HTERT RPE-1 (cell line): ENCODE measurements around the gene TMEM238L.

Source experiments
- in situ Hi-C: fragments of 300-500 bp; cut with MboI; formaldehyde crosslinking; loops from 4 replicates; pipeline ENCODE4 v1.14.3; 2020; ENCODE audit warnings: low sequenced_read_pairs

TMEM238L gene

DNA sequence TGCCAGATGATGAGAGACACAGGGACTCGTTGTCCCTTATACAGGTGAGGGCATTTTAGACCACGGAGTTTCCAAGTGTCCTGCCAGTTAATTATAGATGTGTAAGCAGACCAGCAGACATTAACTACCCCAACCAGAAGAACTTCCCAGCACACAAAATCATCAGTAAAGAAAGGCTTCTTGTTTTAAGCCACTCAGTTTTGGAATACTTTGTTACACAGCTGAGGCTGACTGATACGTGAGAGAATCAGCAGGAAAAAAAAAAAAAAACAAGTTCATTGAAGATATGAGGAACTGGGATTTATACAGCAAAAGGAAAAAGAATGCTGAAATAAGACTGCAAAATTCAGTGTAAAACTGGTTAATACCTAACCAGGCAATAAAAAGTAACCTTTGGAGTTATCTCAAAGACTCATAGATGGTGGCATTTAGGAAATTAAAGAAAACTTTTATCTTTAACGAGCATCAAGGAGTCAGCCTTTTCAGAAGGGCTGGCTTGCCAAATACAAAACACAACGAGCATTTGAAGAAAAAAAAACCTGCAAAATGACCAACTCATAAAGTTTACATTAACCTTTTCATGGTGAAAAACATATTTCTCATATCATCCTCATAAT, 28.1 kb downstream of the TMEM238L start:
- in situ Hi-C loops = no loop called here

DNA sequence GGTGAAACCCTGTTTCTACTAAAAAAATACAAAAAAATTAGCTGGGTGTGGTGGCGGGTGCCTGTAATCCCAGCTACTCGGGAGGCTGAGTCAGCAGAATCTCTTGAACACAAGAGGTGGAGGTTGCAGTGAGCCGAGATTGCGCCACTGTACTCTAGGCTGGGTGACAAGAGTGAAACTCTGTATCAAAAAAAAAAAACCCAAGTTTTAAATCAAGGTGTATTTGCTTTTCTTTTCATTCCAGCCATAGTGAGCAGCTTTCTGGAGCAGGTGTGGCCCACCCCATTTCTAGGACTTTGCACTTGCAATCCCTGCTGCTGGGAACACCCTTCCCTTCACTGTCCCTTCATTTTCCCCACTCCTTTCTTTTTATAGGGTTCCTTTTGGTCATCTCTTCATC, 28.8 kb downstream of the TMEM238L start:
- in situ Hi-C loops = no loop called here

DNA sequence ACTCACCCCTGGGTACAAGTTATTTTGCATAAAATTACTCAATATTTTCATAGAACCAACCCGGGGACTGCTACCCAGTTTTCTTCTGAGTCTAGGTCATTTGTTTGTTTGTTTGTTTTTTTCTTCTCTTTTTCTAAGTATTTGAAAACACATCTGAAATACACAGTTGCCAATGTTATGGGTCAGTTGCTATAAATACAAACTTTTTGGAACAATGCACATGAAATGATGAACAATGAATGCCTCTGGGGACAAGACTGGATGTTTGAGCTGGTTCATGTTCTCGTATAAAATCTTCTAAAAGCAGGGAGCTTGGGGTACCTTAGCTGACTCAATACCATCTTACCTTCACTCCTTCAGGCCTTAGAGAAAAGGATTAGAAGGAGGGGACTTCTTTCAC, 30.5 kb downstream of the TMEM238L start:
- in situ Hi-C loops = no loop called here

DNA sequence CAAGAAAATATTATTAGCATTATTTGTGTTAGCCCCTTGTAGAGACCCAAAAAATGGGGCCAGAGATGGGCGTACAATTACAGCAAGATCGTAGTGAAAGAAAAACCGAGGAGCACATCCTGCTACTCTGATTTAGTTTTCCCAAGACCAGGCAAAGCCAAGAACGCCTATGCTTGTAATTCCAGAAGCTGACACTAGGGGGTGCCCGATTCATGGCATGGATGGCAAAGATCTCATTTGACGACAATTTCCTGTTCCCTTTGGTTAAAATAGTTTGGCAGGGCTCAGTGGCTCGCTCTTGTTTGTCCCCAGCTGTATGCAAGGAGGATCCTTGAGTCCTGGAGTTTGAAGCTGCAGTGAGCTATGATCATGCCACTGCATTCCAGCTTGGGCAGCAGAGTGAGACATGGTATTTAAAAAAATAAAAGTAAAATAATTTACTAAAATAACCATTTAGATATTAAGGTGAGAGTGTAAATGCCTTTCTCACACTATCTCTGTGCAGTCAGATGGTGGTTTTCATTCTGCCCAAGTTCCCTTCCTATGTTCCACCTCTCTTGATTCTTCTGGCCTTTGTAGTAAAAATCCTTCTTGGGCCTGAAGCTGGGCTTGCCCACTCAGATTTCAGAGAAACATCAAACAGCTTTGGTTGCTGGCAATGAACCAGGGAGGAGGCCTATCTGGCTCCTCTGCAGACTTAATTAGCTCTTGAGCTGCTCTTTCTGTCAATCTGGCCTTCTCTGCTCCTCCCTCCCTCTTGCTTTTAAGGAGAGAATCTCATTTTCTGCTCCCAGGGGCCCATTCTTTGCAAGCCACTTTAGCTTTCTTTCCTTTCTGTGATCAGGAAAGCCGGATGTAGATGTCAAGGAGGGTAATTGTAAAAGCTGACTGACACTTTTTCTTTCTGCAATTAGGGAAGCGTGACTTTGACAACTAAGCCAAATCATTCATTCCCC, 31.2 kb downstream of the TMEM238L start:
- in situ Hi-C loops = no loop called here

DNA sequence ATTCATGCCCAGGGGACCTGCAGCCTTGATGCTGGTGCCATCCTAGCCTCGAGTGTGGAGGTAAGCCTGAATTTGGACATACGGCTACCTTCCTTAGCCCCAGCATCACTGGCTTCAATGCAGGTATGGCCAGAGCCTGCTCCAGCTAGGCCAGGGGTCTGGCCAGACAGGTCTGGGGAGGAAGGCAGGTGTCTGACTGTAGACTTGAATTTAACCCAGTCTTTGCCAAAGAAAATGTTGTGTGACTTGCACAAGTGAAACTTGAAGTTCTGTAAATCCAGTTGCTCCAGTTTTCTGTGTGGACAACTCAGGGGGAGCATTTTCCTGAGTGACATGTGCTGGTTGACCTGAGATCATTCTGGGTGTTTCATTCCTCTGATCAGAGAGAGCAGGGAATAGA, 32.8 kb downstream of the TMEM238L start:
- in situ Hi-C loops = no loop called here

DNA sequence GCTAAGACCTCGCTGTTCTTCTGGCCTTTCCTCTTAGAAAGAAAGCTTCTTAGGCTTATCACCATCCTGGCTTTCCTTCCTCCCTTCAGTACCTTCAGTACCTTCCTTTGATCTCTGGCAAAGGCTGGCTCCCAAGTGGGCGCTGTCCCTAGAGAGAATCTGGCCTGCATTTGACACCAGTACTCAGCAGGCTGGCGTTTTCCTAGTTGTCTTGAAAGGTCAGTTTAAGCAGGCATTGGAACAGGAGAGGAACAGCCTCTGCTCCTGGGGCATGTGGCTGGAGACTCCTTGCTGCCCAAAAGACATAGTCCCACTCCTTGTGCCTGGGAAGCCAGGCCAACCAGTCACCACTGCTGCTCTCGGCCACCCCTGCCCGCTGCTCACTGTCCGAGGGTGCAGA, 34.1 kb downstream of the TMEM238L start:
- in situ Hi-C loops = no loop called here

DNA sequence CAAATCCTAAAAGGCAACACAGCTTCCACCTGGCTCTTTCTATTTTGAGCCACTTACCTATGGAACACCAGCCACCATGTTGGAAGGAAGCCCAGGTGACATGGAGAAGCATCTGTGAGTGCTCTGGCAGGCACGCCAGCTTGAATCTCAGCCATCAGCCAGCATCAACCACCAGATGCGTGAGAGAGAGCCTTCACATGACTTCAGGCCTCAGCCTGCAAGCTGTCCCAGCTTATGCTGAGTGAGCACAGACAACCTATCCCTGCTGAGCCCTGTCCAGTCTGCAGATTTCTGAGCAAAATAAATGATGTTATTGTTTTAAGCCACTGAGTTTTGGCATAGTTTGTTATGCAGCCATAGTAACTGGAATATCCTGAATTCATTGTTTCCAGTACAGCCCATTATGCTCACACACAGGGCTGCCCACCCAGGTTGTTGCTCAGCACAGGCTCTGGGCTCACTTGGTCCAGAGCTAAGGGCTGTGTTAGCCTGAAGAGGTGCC, 35.1 kb downstream of the TMEM238L start:
- in situ Hi-C loops = no loop called here

DNA sequence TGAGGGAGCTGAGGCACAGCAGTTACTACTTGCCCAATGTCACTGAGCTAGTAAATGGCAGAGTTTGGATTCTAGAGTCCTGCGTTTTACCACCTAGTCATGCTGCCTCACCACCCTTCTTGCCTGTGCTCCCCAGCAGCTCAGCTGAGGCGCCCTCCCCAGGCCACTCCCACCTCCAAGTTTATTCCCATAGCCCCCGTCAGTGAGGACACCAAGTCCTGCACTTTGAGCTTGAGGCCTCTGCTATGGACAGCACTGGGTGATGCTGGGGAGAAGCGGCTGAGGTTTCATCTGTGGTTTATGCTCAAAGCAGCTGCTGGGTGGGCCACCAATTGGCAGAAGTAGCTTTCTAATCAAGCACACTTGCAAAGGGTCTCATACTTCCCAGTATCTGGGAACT, 36.7 kb downstream of the TMEM238L start:
- in situ Hi-C loops = no loop called here

DNA sequence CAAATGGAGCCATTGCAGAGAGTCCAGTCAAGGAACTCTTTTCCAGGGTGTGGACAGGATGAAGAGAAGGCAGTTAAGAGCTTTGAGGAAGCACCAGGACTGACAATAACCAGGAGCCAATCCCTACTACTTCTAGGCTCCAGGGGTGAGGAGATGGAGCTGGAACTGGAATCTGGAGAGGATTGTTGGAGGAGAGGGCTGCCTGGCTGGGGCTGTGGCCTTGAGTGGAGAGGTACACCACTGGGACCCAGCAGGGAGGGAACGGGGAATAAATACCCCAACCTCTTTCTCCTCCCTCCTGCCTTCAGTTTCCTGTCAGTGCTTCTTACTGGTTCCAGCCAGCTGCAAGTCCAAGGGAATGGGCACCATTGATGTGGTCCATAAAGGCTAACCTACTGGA, 41.9 kb downstream of the TMEM238L start:
- in situ Hi-C loops = no loop called here

DNA sequence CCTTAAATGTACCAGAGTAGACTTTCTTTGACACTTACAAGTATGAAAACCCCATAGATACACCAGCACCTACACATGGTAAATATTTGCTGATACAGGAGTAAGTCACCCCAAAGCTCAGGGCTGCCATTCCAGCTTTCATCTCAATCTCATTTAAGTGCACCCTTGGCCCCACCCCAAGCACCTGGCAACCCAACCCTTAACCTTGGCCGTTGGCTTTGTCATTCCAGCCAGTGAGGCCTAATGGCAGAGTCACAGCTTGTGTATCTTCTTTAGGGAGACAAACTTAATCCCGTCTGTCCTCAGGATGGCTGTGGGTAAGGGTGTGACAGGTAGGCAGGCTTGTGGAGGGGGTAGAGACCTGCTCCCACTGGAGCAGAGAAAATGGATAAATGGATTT, 42.6 kb downstream of the TMEM238L start:
- in situ Hi-C loops = no loop called here

DNA sequence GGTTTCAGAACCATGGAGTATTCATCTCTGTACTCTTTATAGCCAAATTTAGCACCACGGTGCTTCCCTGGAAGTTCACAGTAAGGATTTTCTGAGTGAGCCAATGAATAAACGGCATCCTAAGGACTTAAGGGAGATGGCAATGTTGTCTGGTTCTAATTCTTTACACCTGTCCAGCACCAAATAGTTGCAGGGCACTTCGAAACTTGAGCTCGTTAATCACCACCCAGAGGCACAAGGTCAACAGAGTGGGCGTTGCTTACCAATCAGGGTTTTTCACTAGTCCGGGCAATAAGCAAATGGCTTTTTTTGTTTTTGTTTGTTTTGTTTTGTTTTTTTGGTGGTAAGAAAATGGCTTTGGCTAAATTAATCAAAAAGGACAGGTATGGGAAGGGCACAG, 45.8 kb downstream of the TMEM238L start:
- in situ Hi-C loops = no loop called here

DNA sequence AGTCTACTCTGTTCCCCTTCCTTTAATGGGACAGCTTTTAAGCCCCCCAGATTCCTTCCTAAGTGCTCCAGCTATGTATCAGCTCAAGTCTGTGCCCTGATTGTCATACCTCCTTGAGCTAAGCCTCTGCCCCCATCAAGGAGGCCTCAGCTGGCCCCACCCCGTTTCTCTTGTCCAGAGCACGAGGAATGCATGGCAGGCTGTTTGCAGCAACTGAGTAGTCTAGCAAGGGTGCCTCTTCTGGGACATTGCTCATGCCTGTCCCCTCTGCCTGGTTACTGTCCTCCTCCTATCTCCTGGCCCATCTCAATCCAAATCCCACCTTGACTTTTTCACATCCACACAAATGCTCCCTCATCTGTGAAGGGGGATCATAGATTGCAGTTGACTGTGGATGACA, 46.3 kb downstream of the TMEM238L start:
- in situ Hi-C loops = no loop called here

DNA sequence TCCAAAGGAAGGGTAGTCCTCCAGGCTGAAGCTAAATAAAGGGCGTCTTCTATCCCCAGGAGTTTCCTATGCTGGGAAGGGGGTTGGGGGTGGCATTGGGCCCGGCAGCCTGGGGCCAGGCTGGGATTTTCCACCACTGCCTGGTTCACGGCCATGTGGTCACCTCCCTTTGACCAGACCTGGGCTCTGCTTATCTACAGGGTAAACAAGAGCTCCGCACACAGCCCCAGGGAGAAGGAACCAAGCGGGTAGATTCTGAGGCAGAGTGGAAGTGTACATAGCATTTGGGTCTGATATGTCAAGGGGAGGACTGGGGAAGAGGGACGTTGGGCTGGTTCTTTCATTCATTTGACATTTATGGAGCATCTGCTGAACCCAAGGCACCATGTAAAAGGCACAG, 46.8 kb downstream of the TMEM238L start:
- in situ Hi-C loops = no loop called here

DNA sequence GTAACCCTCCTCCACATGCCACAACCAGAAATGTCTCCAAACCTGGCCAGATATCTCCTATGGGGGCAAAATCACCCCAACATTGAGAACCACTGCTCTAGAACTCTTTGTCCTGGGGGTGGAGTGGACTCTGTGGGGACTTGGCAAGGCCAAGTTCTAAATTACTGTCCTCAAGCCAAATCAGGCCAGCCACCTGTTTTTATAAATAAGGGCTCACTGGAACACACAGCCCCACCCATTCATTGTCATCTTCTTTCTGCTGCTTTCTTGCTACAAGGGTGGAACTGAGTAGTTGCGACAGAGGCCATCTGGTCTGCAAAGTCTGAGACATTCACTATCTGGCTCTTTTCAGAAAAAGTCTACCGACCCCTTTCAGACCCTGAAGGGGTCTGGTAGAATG, 47.3 kb downstream of the TMEM238L start:
- in situ Hi-C loops = no loop called here

DNA sequence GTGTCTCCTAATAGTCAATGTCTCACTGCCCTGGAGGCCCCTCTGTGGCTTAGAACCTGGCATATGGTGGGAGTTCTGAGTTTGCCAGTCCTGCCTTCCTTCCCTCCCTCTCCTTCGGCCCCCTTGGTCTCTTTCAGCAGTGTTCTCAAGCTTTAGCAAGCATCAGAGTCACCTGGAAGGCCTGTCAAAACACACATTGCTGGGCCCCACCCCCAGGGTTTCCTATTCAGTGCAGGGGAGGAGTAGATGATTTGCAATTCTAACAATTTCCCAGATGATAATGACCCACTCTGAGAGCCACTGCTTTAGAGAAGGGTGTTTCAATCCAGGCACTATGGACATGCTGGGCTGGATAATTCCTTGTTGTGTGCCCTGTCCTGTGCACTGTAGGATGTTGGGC, 47.7 kb downstream of the TMEM238L start:
- in situ Hi-C loops = no loop called here

DNA sequence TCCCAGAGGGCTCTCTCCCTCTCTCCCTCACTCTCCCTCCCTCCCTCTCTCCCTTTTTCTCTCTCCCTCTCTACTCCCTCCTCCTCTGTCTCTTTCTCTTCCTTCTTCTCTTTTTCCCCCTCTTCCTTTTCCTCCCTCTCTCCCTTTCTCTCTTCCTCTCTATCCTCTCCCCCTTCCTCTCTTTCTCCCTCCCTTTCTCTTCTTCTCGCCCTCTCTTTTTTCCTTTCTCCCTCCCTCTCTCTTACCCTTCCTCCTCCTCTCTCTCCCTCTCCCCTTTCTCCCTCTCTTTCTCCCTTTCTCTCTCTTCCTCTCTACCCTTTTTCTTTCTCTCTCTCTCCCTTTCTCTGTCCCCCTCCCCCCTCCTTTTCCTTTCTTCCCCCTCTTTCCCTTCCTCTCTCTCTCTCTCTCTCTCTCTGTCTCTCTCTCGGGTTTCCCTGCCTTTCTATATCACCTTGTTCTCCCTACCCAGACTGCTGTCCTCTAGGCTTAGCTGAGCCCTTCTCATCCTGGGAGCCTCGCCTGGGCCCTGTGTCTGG, 48.2 kb downstream of the TMEM238L start:
- in situ Hi-C loops = no loop called here

DNA sequence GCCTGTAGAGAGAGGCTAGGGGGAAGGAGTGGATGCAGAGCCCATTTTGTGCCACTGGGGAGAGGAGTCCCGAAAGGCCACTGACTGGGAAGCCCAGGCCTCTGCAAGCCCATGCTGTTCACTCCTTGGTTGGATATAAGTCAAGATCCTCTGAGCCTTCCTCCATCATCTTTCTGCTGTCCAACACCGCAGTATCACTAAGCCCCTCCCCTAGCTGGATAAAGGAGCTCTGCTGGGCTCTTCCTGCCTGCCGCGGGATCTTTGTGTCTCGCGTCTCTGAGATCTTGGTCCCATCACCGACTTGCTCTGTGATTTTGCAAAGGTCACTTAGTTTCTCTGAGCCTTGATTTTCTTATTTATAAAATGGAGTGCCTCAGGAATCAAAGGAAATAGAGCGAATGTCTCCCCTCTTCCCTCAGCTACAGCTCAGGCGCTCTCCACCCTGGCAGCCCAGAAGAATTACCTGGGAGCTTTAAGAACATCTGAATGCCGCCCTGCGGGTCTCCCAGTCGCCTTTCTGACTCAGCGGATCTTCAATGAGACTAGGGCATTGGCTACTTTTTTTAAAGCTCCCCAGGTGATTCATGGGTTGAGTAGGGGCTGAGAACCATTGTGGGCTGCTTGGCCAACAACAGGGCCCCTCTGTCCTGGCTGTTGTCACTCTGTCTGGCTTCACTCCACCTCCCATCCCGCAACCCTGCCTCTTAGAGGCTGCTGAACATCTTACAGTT, 48.9 kb downstream of the TMEM238L start:
- in situ Hi-C loops = no loop called here

DNA sequence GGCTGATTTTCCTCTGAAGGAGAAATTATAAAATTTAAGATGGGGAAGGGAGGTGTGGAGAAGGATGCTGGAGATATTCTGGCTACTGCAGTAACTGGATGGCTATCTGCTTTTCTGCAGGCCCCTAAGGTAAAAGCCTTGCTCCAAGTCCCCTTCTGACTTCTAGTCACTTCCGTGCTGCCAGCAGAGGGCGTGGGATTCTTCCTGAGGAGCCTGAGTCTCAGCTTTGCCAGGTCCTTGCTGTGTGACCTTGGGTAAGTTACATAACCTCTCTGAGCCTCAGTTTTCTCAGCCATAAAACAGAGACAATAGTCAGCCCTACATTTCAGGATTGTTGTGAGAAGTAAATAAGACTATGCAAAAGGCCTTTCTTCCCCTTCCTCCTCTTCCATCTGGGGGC, 49.8 kb downstream of the TMEM238L start:
- in situ Hi-C loops = no loop called here

DNA sequence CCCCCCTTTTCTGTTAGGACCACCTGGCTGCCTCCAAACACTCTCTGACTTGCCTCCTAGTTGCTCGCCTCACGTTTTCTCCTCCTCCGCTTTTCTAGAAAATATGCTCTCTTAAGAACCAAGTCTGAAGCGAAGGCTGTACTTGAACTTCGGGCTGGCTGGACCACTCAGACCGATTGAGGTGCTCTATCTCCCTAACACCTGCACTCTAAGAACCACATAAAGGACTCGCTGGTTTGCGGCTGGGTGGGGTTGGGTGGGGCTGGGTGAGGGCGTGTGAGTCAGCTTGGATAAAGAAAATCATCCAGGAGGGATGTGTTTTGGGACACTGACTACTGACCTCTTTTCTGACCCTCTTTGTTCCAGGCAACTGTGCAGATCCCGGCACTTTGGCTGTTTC, 51.2 kb downstream of the TMEM238L start:
- in situ Hi-C loops = no loop called here

DNA sequence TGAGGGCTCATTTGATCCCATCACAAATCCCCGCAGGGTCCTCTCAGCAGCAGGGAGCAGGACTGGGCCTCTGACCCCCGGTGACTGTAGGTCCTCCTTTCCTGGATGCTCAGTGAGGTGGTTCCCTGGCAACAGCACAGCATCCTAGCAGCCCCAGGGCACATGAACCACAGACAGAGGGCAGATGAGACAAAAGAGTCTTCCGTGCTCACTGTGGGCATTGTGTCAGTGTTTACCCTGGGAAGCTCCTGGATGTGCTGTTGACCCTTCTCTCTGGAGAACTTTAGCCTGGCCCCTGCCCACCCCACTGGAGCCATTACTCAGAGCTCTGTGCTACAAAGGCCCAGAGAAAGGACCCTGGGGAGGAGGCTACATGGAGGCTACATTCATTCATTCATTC, 52.3 kb downstream of the TMEM238L start:
- in situ Hi-C loops = no loop called here

DNA sequence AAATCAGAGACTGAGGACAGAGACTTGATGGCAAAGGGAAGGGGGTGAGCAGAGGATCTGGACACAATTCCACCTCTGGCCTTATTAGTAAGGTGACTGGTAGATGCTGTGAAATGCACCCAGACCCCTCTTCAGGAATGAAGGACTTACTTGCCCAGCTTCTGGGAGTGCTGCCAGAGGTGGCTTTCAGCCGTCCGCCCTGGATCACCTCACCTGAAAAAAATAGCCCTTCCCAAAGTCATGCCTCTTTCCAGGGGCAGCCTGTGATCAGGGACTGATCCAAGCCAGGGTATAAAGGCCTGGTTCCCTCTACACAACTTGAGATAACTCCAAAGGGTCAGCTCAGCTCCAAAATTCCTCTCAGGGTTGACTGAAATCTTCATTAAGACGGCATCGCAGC, 53.7 kb downstream of the TMEM238L start:
- in situ Hi-C loops = no loop called here
